Stimulated activated CD4-positive, alpha-beta T cell treated with anti-CD3 and anti-CD28 coated beads, Interleukin-15, amount 100 ng/mL, for 24 hours (primary cell): ENCODE measurements around the gene FANCC.

ENCODE experiments used
- DNase-seq: peaks from one replicate; pipeline ENCODE4 v3.0.0-alpha.2; 2020

Gene FANCC

DNA sequence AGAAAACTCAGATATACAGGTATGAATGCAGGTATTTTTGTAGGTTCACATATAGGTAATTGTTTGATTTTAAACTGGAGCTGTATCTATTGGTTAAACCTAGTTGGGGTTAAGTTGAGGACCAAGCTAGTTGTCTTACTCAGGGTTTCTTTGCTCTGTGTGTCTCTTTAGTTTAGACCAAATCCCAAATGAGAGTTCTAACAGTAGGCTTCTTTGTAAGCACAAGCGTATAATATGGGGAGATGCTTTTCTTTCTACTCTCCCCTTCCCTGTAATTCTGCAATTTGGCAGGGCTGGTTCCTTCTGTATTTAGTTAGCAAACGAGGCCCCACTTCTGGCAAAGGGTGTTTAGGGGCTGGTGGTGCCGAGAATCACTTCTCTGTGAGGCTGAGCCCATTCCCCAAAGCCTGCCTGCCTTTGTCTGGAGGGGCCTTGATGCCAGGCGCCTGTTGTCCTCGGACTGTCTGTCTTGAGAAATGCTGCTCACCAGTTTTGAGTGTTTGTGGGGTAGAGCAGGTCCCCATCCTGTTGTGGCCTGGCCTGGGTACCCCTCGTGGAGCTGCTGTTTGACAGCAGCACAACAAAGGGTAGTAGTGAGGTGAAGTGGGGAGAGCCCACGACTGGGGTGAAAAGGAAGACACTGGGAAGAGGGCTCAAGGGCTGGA, 259.3 kb downstream of the FANCC start:
- DNase-seq: no peak

GRCh38 chr9:95057101-95057500, 260.4 kb downstream of the FANCC start:
- DNase-seq: no peak

DNA sequence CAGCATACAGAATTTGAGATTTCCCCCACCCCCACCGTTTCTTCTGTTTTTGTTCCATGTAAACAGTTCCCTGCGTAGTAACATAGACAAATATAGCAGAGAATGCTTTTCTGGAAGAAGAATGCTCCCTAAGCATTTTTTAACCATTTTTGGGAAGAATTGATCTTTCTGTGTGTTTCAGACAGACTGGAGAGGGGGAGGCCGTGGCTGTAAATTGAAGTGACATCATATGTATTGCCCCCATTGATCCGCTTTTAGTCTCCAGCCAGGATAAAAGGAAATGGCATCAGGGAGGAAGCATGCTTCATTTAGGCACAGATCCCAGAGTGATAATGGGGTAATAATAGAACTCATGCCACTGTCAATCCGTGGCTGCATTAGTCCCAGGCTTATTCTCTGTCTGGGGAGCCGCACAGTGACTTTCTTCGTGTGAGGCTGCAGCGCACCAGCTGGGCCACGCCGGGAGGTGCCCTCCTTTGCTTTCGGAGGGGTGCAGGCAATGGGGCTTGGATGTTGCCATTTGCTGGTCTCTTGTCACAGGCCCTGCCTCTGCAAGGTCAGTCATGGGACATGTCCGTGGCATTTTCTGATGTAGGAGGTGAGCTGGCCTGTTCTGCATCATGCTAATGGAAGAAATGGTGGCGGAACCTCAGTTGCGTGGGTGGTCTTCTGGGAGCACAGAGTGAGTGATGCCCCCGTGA, 261.5 kb downstream of the FANCC start:
- no peak for DNase-seq

GRCh38 chr9:95055334-95055850, 262.1 kb downstream of the FANCC start:
- no peak for DNase-seq

- no peak for DNase-seq
Observed at GRCh38 chr9:95053611-95054570, 263.6 kb downstream of the FANCC start.

DNA sequence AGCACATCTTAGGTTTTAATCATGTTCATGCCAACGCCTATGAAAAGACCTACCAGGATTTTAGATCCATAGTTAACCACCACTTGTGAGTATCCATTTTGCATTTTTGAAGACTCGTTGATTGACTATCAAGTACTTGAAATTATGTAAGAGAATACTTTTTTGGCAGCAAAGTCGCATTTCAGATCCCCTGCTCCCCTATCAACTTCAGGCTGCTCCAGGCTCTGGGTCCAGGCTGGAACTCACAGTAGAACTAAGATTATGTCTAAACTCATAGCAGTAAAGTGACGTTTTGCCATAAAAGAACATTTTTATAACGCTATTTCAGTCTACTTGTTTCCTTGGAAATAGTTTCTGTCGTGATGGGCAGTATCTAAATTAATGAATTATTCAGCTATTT, 267.7 kb downstream of the FANCC start:
- DNase-seq: no peak
